NCI-H82 treated with DMSO at 0.1 percent for 48 hours (cell line): Measurements from ENCODE around the gene PTPN14.
A peak's percentile ranks its signal among the peaks of the same experiment; 100 is the strongest.

Experiments
- DNase-seq: peaks from one replicate; lab custom pipeline; 2025; ENCODE audit not compliant: unreplicated experiment; lab: John Stamatoyannopoulos, UW

PTPN14 gene

GRCh38 chr1:214342525-214342924 is 208.9 kb downstream of the PTPN14 start:
- DNase-seq = no peak

- no peak for DNase-seq
These were observed 209.5 kb downstream of the PTPN14 start for GRCh38 chr1:214341932-214342331.

- DNase-seq = no peak
These were observed 209.9 kb downstream of the PTPN14 start for GRCh38 chr1:214341459-214341858.

- DNase-seq = no peak
These were observed 213.2 kb downstream of the PTPN14 start for GRCh38 chr1:214338212-214338611.

- no peak for DNase-seq
These were observed 213.9 kb downstream of the PTPN14 start for GRCh38 chr1:214337511-214337910.

GRCh38 chr1:214337015-214337414 is 214.4 kb downstream of the PTPN14 start:
- no peak for DNase-seq

- DNase-seq = no peak
These were observed 215.8 kb downstream of the PTPN14 start for GRCh38 chr1:214335567-214335966.

GRCh38 chr1:214332946-214333798 is 218.2 kb downstream of the PTPN14 start:
- DNase-seq = no peak

GRCh38 chr1:214331827-214332423 is 219.5 kb downstream of the PTPN14 start:
- no peak for DNase-seq

GRCh38 chr1:214331180-214331579 is 220.2 kb downstream of the PTPN14 start:
- DNase-seq = no peak

GRCh38 chr1:214330715-214331114 is 220.7 kb downstream of the PTPN14 start:
- DNase-seq = no peak

- DNase-seq = no peak
These were observed 221.2 kb downstream of the PTPN14 start for GRCh38 chr1:214330222-214330621.

- DNase-seq = no peak
These were observed 221.8 kb downstream of the PTPN14 start for GRCh38 chr1:214329470-214330220.

GRCh38 chr1:214328770-214329469 is 222.5 kb downstream of the PTPN14 start:
- DNase-seq = peak; percentile 54

- no peak for DNase-seq
These were observed 223.9 kb downstream of the PTPN14 start for GRCh38 chr1:214327514-214327913.

- no peak for DNase-seq
These were observed 225.0 kb downstream of the PTPN14 start for GRCh38 chr1:214326406-214326805.

- DNase-seq = no peak
These were observed 226.3 kb downstream of the PTPN14 start for GRCh38 chr1:214324896-214325800.

GRCh38 chr1:214321705-214322453 is 229.5 kb downstream of the PTPN14 start:
- no peak for DNase-seq

- no peak for DNase-seq
These were observed 231.5 kb downstream of the PTPN14 start for GRCh38 chr1:214319938-214320337.
